ENCODE measurements around the gene WNT5B.

GRCh38 chr12:1593174-1594005 lies 35.6 kb upstream of the WNT5B start:
- TF ChIP-seq MEF2A (IDR thresholded peaks at IDR 0.05; ENCODE audit: borderline replicate concordance, low read depth) (no peak), RXRA (IDR thresholded peaks at IDR 0.05; ENCODE audit: borderline replicate concordance, low read depth) (no peak)

Data from SK-N-SH (cell line).